Osteocyte (in vitro differentiated cells): ENCODE results near the gene NFATC4. TPM values are rescaled to one million over a fixed set of nuclear protein-coding genes. Genes with fewer than 3 reads are reported as not detected.

Experiments
- DNase-seq: peaks from one replicate; pipeline ENCODE4 v3.0.0; 2021; ENCODE audit warnings: mixed read lengths; ENCODE audit not compliant: unreplicated experiment; ENCODE audit errors: extremely low spot score
- H3K27ac Mint-ChIP-seq: one replicate; pipeline ENCODE4 v1.8.0; 2021; ENCODE audit warnings: mild to moderate bottlenecking, mixed read lengths; ENCODE audit not compliant: unreplicated experiment
- H3K27me3 Mint-ChIP-seq: one replicate; pipeline ENCODE4 v1.8.0; 2021; ENCODE audit warnings: mixed read lengths; ENCODE audit not compliant: unreplicated experiment
- H3K36me3 Mint-ChIP-seq: one replicate; pipeline ENCODE4 v1.8.0; 2021; ENCODE audit warnings: mixed read lengths; ENCODE audit not compliant: unreplicated experiment
- H3K4me1 Mint-ChIP-seq: one replicate; pipeline ENCODE4 v1.8.0; 2021; ENCODE audit warnings: mixed read lengths; ENCODE audit not compliant: unreplicated experiment
- H3K4me3 Mint-ChIP-seq: one replicate; pipeline ENCODE4 v1.8.0; 2021; ENCODE audit warnings: mild to moderate bottlenecking, moderate library complexity, mixed read lengths; ENCODE audit not compliant: unreplicated experiment
- H3K9me3 Mint-ChIP-seq: one replicate; pipeline ENCODE4 v1.8.0; 2021; ENCODE audit warnings: mixed read lengths; ENCODE audit not compliant: unreplicated experiment
- CTCF ChIP-seq: fragments of 200-600 bp; sonication (generic); IDR thresholded peaks from 2 replicates; pipeline ENCODE4 v1.5.0; 2021; ENCODE audit warnings: antibody characterized with exemption, mild to moderate bottlenecking, moderate library complexity
- total RNA-seq: library from RNA; stranded (reverse); gene quantifications from 2 replicates; pipeline ENCODE4 v1.2.1, GENCODE V29; 2021

The NFATC4 gene
- total RNA-seq, 1 donor from 2014 or later: 223 TPM

- Mint-ChIP-seq H3K4me3 (no peak overlapping the region), H3K36me3 (no peaks in the 10 kb centered on the region), H3K27ac (no peak overlapping the region), H3K4me1 (peaks cover 18% of the 10 kb centered on the region), H3K27me3 (peaks cover 26% of the 10 kb centered on the region), H3K9me3 (no peaks in the 10 kb centered on the region)
- TF ChIP-seq CTCF: no peak
- no peak for DNase-seq
These were observed 20.6 kb downstream of the NFATC4 start for GRCh38 chr14:24388474-24389179.

- no peak for TF ChIP-seq CTCF
- Mint-ChIP-seq H3K4me1 (peaks cover 23% of the 10 kb centered on the region), H3K27ac (no peak overlapping the region), H3K9me3 (no peaks in the 10 kb centered on the region), H3K36me3 (no peaks in the 10 kb centered on the region), H3K4me3 (no peak overlapping the region), H3K27me3 (peaks cover 21% of the 10 kb centered on the region)
- DNase-seq: no peak
These were observed 21.4 kb downstream of the NFATC4 start for GRCh38 chr14:24389226-24389848.

DNA sequence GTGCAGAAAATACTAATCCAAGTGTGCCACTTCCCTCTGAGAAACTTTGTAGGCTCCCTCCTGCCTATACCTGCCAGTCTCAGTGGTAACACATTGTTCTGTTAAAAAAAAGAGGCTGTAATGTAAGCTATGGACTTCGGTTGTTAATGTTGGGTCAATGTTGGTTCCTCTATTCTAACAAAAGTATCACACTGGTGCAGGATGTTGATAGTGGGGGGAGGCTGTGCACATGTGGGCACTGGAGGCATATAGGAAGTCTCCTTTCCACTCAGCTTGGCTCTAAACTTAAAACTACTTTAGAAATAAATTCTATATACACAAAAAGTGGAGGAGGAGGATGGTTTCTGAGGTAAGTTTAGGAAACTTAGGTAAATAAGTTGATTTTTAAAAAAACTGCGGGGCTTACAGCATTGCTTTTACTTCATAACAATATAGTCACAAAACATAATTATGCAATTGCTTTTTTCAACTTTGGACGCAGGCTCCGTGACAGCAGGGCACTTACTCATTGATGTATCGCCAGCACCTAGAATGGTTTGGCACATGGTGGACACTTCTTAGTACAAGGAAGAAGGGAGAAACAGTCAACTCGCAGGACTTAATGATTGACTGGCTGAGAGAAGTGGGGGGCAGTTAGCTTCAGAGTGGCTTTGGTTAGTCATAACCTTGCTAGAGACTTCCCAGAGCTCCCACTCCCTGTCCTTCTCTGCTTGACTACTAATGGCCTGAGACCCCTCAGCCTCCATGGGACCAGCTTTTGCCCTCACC lies 22.9 kb downstream of the NFATC4 start:
- H3K9me3 Mint-ChIP-seq: no peaks in the 10 kb centered on the region
- no peak overlapping the region for H3K27ac Mint-ChIP-seq
- TF ChIP-seq CTCF: no peak
- peaks cover 23% of the 10 kb centered on the region for H3K4me1 Mint-ChIP-seq
- peaks cover 16% of the 10 kb centered on the region for H3K27me3 Mint-ChIP-seq
- DNase-seq: no peak
- no peak overlapping the region for H3K4me3 Mint-ChIP-seq
- H3K36me3 Mint-ChIP-seq: no peaks in the 10 kb centered on the region

GRCh38 chr14:24392325-24393091 lies 24.5 kb downstream of the NFATC4 start:
- Mint-ChIP-seq H3K27ac (peak overlapping the region; percentile 40), H3K36me3 (no peaks in the 10 kb centered on the region), H3K4me1 (peaks cover 31% of the 10 kb centered on the region), H3K27me3 (peaks cover 12% of the 10 kb centered on the region), H3K4me3 (peak overlapping the region; percentile 33), H3K9me3 (no peaks in the 10 kb centered on the region)
- TF ChIP-seq CTCF: peak; percentile 45
- DNase-seq: no peak
